Thyroid gland (tissue), 4 donors: ENCODE measurements around the gene SMKR1.

Experiments
- POLR2A ChIP-seq, 2 donors: fragments of 450-650 bp; IDR thresholded peaks; one replicate each; pipeline ENCODE4 v1.6.1; 2017; ENCODE audit warnings: antibody characterized with exemption in 2 of 2, mild to moderate bottlenecking in 2 of 2, moderate library complexity in 1 of 2
- TF ChIP-seq, protein P1 (sequence below), 6 experiments: fragments of 200-600 bp in 3 of 6; fragments of 450-650 bp in 3 of 6; sonication (generic) in 3 of 6; IDR thresholded peaks; one replicate each; pipeline ENCODE4 v1.5.1; 2016 to 2019; ENCODE audit warnings: antibody characterized with exemption in 6 of 6, mild to moderate bottlenecking in 2 of 6, inconsistent platforms in 1 of 6, moderate library complexity in 1 of 6

GRCh38 chr7:129489491-129489890 lies 12.8 kb upstream of the SMKR1 start:
- TF ChIP-seq POLR2A (IDR thresholded peaks at IDR 0.05), result no peak
- TF ChIP-seq, protein P1, sequence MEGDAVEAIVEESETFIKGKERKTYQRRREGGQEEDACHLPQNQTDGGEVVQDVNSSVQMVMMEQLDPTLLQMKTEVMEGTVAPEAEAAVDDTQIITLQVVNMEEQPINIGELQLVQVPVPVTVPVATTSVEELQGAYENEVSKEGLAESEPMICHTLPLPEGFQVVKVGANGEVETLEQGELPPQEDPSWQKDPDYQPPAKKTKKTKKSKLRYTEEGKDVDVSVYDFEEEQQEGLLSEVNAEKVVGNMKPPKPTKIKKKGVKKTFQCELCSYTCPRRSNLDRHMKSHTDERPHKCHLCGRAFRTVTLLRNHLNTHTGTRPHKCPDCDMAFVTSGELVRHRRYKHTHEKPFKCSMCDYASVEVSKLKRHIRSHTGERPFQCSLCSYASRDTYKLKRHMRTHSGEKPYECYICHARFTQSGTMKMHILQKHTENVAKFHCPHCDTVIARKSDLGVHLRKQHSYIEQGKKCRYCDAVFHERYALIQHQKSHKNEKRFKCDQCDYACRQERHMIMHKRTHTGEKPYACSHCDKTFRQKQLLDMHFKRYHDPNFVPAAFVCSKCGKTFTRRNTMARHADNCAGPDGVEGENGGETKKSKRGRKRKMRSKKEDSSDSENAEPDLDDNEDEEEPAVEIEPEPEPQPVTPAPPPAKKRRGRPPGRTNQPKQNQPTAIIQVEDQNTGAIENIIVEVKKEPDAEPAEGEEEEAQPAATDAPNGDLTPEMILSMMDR (IDR thresholded peaks at IDR 0.05), result no peak
